Mucosa of rectum (tissue), 2 donors: ENCODE data around the gene SMIM1.
A peak's percentile ranks its signal among the peaks of the same experiment; 100 is the strongest.
"Not testable (repeated sequence)": the region's sequence is repeated elsewhere in the genome, so short reads cannot be mapped to it uniquely, and the experiment has no call there.

Source experiments
- H3K27ac ChIP-seq, 2 donors: one replicate each; pipeline ENCODE4 v1.7.0; 2013; ENCODE audit warnings: inconsistent platforms in 2 of 2, low read depth in 2 of 2, low read length in 2 of 2
- H3K27me3 ChIP-seq, 2 donors: one replicate each; pipeline ENCODE4 v1.7.0; 2013; ENCODE audit warnings: low read length in 2 of 2; ENCODE audit not compliant: control insufficient read depth in 2 of 2, insufficient read depth in 2 of 2
- H3K36me3 ChIP-seq, 2 donors: one replicate each; pipeline ENCODE4 v1.7.0; 2013; ENCODE audit warnings: low read length in 2 of 2; ENCODE audit not compliant: control insufficient read depth in 2 of 2, insufficient read depth in 2 of 2
- H3K4me1 ChIP-seq, 2 donors: one replicate each; pipeline ENCODE4 v1.7.0; 2013; ENCODE audit warnings: low read length in 2 of 2, mild to moderate bottlenecking in 1 of 2; ENCODE audit not compliant: control insufficient read depth in 2 of 2, insufficient read depth in 2 of 2
- H3K4me3 ChIP-seq, 2 donors: one replicate each; pipeline ENCODE4 v1.7.0; 2013; ENCODE audit warnings: low read length in 2 of 2
- H3K9ac ChIP-seq, 2 donors: one replicate each; pipeline ENCODE4 v1.7.0; 2013; ENCODE audit warnings: low read length in 2 of 2, low read depth in 1 of 2, mild to moderate bottlenecking in 1 of 2
- H3K9me3 ChIP-seq, 2 donors: one replicate each; pipeline ENCODE4 v1.7.0; 2013; ENCODE audit warnings: low read length in 2 of 2; ENCODE audit not compliant: control insufficient read depth in 2 of 2
- donor health status: healthy.
- donor health status: Normal muscosa, but diverticular disease.

Gene SMIM1

GRCh38 chr1:3745590-3746381 lies 26.8 kb upstream of the SMIM1 start:
- H3K27me3 ChIP-seq, result no peaks in the 10 kb centered on the region
- H3K9me3 ChIP-seq, result no peaks in the 10 kb centered on the region
- H3K4me3 ChIP-seq, result no peak overlapping the region
- peaks cover 5 to 9% of the 10 kb centered on the region in 2 donors for H3K4me1 ChIP-seq
- peaks cover 0 to 7% of the 10 kb centered on the region in 2 donors for H3K36me3 ChIP-seq
- H3K9ac ChIP-seq, result no peak overlapping the region
- no peak overlapping the region for H3K27ac ChIP-seq

GRCh38 chr1:3746389-3746829 lies 26.1 kb upstream of the SMIM1 start:
- no peaks in the 10 kb centered on the region for H3K9me3 ChIP-seq
- H3K36me3 ChIP-seq, result peaks cover 0 to 7% of the 10 kb centered on the region in 2 donors
- H3K27me3 ChIP-seq, result no peaks in the 10 kb centered on the region
- H3K27ac ChIP-seq, result peak overlapping the region in 1 of 2 donors; percentile 32
- peaks cover 5 to 9% of the 10 kb centered on the region in 2 donors for H3K4me1 ChIP-seq
- peak overlapping the region in 1 of 2 donors; percentile 60 for H3K9ac ChIP-seq
- H3K4me3 ChIP-seq, result peak overlapping the region; percentile 57 to 72

- peak overlapping the region in 1 of 2 donors; percentile 60 for H3K9ac ChIP-seq
- peaks cover 0 to 7% of the 10 kb centered on the region in 2 donors for H3K36me3 ChIP-seq
- H3K9me3 ChIP-seq, result no peaks in the 10 kb centered on the region
- peaks cover 5 to 9% of the 10 kb centered on the region in 2 donors for H3K4me1 ChIP-seq
- peak overlapping the region in 1 of 2 donors; percentile 32 for H3K27ac ChIP-seq
- H3K27me3 ChIP-seq, result no peaks in the 10 kb centered on the region
- H3K4me3 ChIP-seq, result peak overlapping the region; percentile 57 to 72
Measured at GRCh38 chr1:3746830-3747521, 25.6 kb upstream of the SMIM1 start.

DNA sequence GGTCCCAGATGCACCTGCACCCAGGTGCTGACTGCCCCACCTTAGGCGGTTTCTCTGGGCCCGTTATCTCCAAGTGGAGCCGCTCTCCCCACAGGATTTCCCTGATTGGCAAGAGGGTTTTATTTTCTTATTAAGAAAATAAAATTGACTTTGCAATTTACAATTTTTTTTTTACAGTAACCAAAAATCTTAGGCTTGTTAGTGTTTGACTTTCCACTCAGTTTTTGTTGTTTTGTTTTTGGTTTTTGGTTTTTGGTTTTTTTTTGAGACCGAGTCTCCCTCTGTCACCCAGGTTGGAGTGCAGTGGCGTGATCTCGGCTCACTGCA lies 25.1 kb upstream of the SMIM1 start:
- H3K9ac ChIP-seq, result no peak overlapping the region
- peak overlapping the region; percentile 57 to 72 for H3K4me3 ChIP-seq
- H3K27me3 ChIP-seq, result no peaks in the 10 kb centered on the region
- no peaks in the 10 kb centered on the region for H3K9me3 ChIP-seq
- no peak overlapping the region for H3K27ac ChIP-seq
- peaks cover 5 to 9% of the 10 kb centered on the region in 2 donors for H3K4me1 ChIP-seq
- H3K36me3 ChIP-seq, result peaks cover 0 to 6% of the 10 kb centered on the region in 2 donors

GRCh38 chr1:3747903-3748302 lies 24.6 kb upstream of the SMIM1 start:
- Histone ChIP-seq H3K27ac (no peak overlapping the region), H3K36me3 (peaks cover 0 to 3% of the 10 kb centered on the region in 2 donors), H3K27me3 (no peaks in the 10 kb centered on the region), H3K9me3 (no peaks in the 10 kb centered on the region), H3K4me3 (no peak overlapping the region), H3K4me1 (peaks cover 5 to 9% of the 10 kb centered on the region in 2 donors), H3K9ac (no peak overlapping the region)

DNA sequence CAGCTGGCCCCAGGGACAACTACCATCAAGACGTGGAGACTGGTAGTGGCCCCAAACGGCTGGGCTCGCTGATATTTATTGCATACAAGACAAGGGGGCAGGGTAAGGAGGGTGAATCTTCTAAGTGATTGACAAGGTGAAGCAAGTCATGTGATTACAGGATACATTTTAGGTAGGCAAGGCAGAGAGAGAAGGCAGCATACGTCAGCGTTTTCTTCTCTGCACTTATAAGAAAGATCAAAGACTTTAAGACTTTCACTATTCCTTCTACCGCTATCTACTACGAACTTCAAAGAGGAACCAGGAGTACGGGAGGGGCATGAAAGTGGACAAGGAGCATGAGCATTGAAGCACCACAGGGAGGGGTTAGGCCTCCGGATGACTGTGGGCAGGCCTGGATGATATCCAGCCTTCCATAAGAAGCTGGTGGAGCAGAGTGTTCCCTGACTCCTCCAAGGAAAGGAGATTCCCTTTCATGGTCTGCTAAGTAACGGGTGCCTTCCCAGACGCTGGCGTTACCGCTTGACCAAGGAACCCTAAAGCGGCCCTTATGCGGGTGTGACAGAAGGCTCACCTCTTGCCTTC lies 24.1 kb upstream of the SMIM1 start:
- not testable (repeated sequence) for H3K4me1 ChIP-seq, H3K27ac ChIP-seq, H3K36me3 ChIP-seq, H3K9me3 ChIP-seq, H3K27me3 ChIP-seq, H3K9ac ChIP-seq, H3K4me3 ChIP-seq

DNA sequence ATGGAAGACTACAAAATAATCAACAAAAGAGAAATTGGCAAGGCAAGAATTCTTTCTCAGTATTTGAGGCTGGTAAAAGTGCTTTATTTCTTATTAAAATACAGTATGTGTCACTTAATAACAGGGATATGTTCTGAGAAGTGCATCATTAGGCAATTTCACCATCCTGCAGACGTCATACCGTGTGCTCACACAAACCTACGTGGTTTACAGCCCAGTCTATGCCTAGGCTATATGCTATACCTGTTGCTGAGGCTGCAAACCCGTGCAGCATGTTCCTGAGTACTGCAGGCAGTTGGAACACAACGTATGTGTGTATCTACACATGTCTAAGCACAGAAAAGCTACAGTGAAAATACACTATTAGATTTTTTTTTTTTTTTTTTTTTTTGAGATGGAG lies 23.0 kb upstream of the SMIM1 start:
- no peaks in the 10 kb centered on the region for H3K36me3 ChIP-seq
- H3K9ac ChIP-seq, result no peak overlapping the region
- H3K9me3 ChIP-seq, result no peaks in the 10 kb centered on the region
- peaks cover 5 to 9% of the 10 kb centered on the region in 2 donors for H3K4me1 ChIP-seq
- no peaks in the 10 kb centered on the region for H3K27me3 ChIP-seq
- H3K4me3 ChIP-seq, result no peak overlapping the region
- H3K27ac ChIP-seq, result no peak overlapping the region

- no peak overlapping the region for H3K4me3 ChIP-seq
Measured at GRCh38 chr1:3750741-3751140, 21.8 kb upstream of the SMIM1 start.

GRCh38 chr1:3752400-3752945 lies 20.1 kb upstream of the SMIM1 start, which contains the start of gene CCDC27:
Gene CCDC27, plus strand, starts transcription at chr1:3752450. Its CDS starts 32 bp downstream, at chr1:3752482.
- H3K4me1 ChIP-seq, result peaks cover 5% of the 10 kb centered on the region in 2 donors
- H3K27ac ChIP-seq, result no peak within 1 kb of the TSS
- no peak within 1 kb of the TSS for H3K9ac ChIP-seq
- H3K9me3 ChIP-seq, result no peaks in the 10 kb centered on the region
- H3K36me3 ChIP-seq, result no peaks in the 10 kb centered on the region
- no peak within 1 kb of the TSS for H3K4me3 ChIP-seq
- no peaks in the 10 kb centered on the region for H3K27me3 ChIP-seq

More at GRCh38 chr1:3750741-3751140, 21.8 kb upstream of the SMIM1 start:
- no peak overlapping the region for H3K27ac ChIP-seq
- no peaks in the 10 kb centered on the region for H3K36me3 ChIP-seq
- H3K9ac ChIP-seq, result no peak overlapping the region
- no peaks in the 10 kb centered on the region for H3K27me3 ChIP-seq
- peaks cover 5 to 9% of the 10 kb centered on the region in 2 donors for H3K4me1 ChIP-seq
- no peaks in the 10 kb centered on the region for H3K9me3 ChIP-seq
